Smooth muscle cell (in vitro differentiated cells): ENCODE results near the gene EVC2. TPM values are rescaled to one million over a fixed set of nuclear protein-coding genes. Genes with fewer than 3 reads are reported as not detected.

Source experiments
- DNase-seq: peaks from one replicate; lab custom pipeline; 2025; ENCODE audit not compliant: unreplicated experiment; lab: John Stamatoyannopoulos, UW
- H2AFZ ChIP-seq: fragments of 200-600 bp; sonication (generic); 2 replicates; pipeline ENCODE4 v1.6.0; 2016; ENCODE audit warnings: antibody characterized with exemption, low read depth, mild to moderate bottlenecking
- H3F3A ChIP-seq: fragments of 200-600 bp; sonication (generic); 2 replicates; pipeline ENCODE4 v1.6.0; 2017; ENCODE audit warnings: antibody characterized with exemption, low read depth
- H3K27ac ChIP-seq: fragments of 200-600 bp; sonication (generic); 2 replicates; pipeline ENCODE4 v1.5.1; 2016; ENCODE audit warnings: low read depth, mild to moderate bottlenecking
- H3K27me3 ChIP-seq: fragments of 200-600 bp; sonication (generic); 2 replicates; pipeline ENCODE4 v1.6.1; 2016; ENCODE audit warnings: low read depth, mild to moderate bottlenecking
- H3K36me3 ChIP-seq: fragments of 200-600 bp; sonication (generic); 2 replicates; pipeline ENCODE4 v1.5.1; 2016; ENCODE audit warnings: low read depth
- H3K4me1 ChIP-seq: fragments of 200-600 bp; sonication (generic); 2 replicates; pipeline ENCODE4 v1.5.1; 2016; ENCODE audit warnings: low read depth
- H3K4me2 ChIP-seq: fragments of 200-600 bp; sonication (generic); 2 replicates; pipeline ENCODE4 v1.6.0; 2016; ENCODE audit warnings: mild to moderate bottlenecking
- H3K4me3 ChIP-seq: fragments of 200-600 bp; sonication (generic); 2 replicates; pipeline ENCODE4 v1.5.1; 2016; ENCODE audit warnings: mild to moderate bottlenecking
- H3K79me2 ChIP-seq: fragments of 200-600 bp; sonication (generic); 2 replicates; pipeline ENCODE4 v1.6.0; 2016; ENCODE audit warnings: low read depth, mild to moderate bottlenecking
- H3K9ac ChIP-seq: fragments of 200-600 bp; sonication (generic); 2 replicates; pipeline ENCODE4 v1.6.0; 2016; ENCODE audit warnings: low read depth
- H3K9me3 ChIP-seq: fragments of 200-600 bp; sonication (generic); replicated peaks from 2 replicates; pipeline ENCODE4 v1.5.1; 2016; ENCODE audit warnings: low read depth
- H4K20me1 ChIP-seq: fragments of 200-600 bp; sonication (generic); 2 replicates; pipeline ENCODE4 v1.6.0; 2016; ENCODE audit warnings: low read depth
- CTCF ChIP-seq: fragments of 200-600 bp; sonication (generic); IDR thresholded peaks from 2 replicates; pipeline ENCODE4 v1.5.1; 2017; ENCODE audit warnings: borderline replicate concordance, mild to moderate bottlenecking, antibody characterized with exemption; ENCODE audit not compliant: insufficient read depth, poor library complexity, severe bottlenecking
- WGBS: methylation state at CpG from one replicate; pipeline ENCODE4 v1.1.7; 2016; ENCODE audit warnings: low lambda C conversion rate; 5-methylcytosine and 5-hydroxymethylcytosine counted together
- polyA plus RNA-seq: library from polyadenylated mRNA; unstranded; fragments of >200 nt; fragmentation: Nextera tagmentation; extraction: Ambion mirVana; gene quantifications from 2 replicates; pipeline ENCODE4 v1.2.1, GENCODE V29; 2016
- total RNA-seq: library from RNA; depleted of rRNA; stranded (reverse); fragments of >200 nt; gene quantifications from 2 replicates; pipeline ENCODE4 v1.2.3, GENCODE V29; 2014

The EVC2 gene
- total and polyA plus RNA-seq, 2 experiments from 2014 or later: 6.9 to 7.9 TPM

GRCh38 chr4:5700459-5700858 is 7.9 kb downstream of the EVC2 start:
- DNase-seq: no peak
- Histone ChIP-seq H3K9ac (no peak overlapping the region), H3K4me1 (no peaks in the 10 kb centered on the region), H3K79me2 (peaks cover 4% of the 10 kb centered on the region), H2AFZ (no peak overlapping the region), H3K27ac (no peak overlapping the region), H3K4me3 (no peak overlapping the region), H3K27me3 (no peaks in the 10 kb centered on the region), H3K4me2 (no peak overlapping the region), H3F3A (no peaks in the 10 kb centered on the region), H3K36me3 (no peaks in the 10 kb centered on the region), H4K20me1 (peaks cover 11% of the 10 kb centered on the region), H3K9me3 (no peaks in the 10 kb centered on the region)
- WGBS: over 99% methylated on average over 5 of the region's 5 CpGs
- no peak for TF ChIP-seq CTCF

GRCh38 chr4:5696341-5696740 is 12.0 kb downstream of the EVC2 start:
- no peak for TF ChIP-seq CTCF
- Histone ChIP-seq H3K4me2 (no peak overlapping the region), H3K27ac (no peak overlapping the region), H3F3A (no peaks in the 10 kb centered on the region), H3K9me3 (no peaks in the 10 kb centered on the region), H3K36me3 (peaks cover 4% of the 10 kb centered on the region), H3K4me1 (no peaks in the 10 kb centered on the region), H3K79me2 (no peaks in the 10 kb centered on the region), H3K9ac (no peak overlapping the region), H4K20me1 (peaks cover 11% of the 10 kb centered on the region), H2AFZ (no peak overlapping the region), H3K4me3 (no peak overlapping the region), H3K27me3 (no peaks in the 10 kb centered on the region)
- WGBS: 94% methylated on average over 11 of the region's 11 CpGs
- no peak for DNase-seq

GRCh38 chr4:5693871-5694270 is 14.5 kb downstream of the EVC2 start:
- H3K9me3 ChIP-seq: no peaks in the 10 kb centered on the region
- no peak for TF ChIP-seq CTCF
- no peaks in the 10 kb centered on the region for H3K4me1 ChIP-seq
- no peak overlapping the region for H2AFZ ChIP-seq
- H3K27me3 ChIP-seq: no peaks in the 10 kb centered on the region
- H4K20me1 ChIP-seq: peaks cover 2% of the 10 kb centered on the region
- H3K27ac ChIP-seq: no peak overlapping the region
- no peak overlapping the region for H3K9ac ChIP-seq
- no peaks in the 10 kb centered on the region for H3K79me2 ChIP-seq
- H3K36me3 ChIP-seq: peaks cover 11% of the 10 kb centered on the region
- WGBS: 90% methylated on average over 4 of the region's 4 CpGs
- H3K4me2 ChIP-seq: no peak overlapping the region
- no peak for DNase-seq
- no peak overlapping the region for H3K4me3 ChIP-seq
- no peaks in the 10 kb centered on the region for H3F3A ChIP-seq

GRCh38 chr4:5691491-5692132 is 16.7 kb downstream of the EVC2 start:
- H3K36me3 ChIP-seq: peaks cover 11% of the 10 kb centered on the region
- WGBS: 91% methylated on average over 7 of the region's 7 CpGs
- H3K4me2 ChIP-seq: no peak overlapping the region

More at GRCh38 chr4:5691491-5692132, 16.7 kb downstream of the EVC2 start:
- no peaks in the 10 kb centered on the region for H3K27me3 ChIP-seq
- no peaks in the 10 kb centered on the region for H4K20me1 ChIP-seq
- no peaks in the 10 kb centered on the region for H3K9me3 ChIP-seq
- H3K27ac ChIP-seq: no peak overlapping the region
- H3K79me2 ChIP-seq: no peaks in the 10 kb centered on the region
- no peaks in the 10 kb centered on the region for H3K4me1 ChIP-seq
- no peak for TF ChIP-seq CTCF
- no peaks in the 10 kb centered on the region for H3F3A ChIP-seq
- no peak for DNase-seq
- no peak overlapping the region for H3K4me3 ChIP-seq
- H2AFZ ChIP-seq: no peak overlapping the region
- H3K9ac ChIP-seq: no peak overlapping the region
